ENCODE measurements around the gene XPO4. TPM values are rescaled to one million over a fixed set of nuclear protein-coding genes. Genes with fewer than 3 reads are reported as not detected.

XPO4 gene
- total and polyA plus RNA-seq, 2 of the 13 experiments (the other 11 are each of a cell fraction or from before 2014, with no cell fraction given), result 8.4 to 24.8 TPM

GRCh38 chr13:20902438-20903163, at the start of gene XPO4 (continued):
- TF ChIP-seq TRAFD1 (CRISPR knock-in tag; IDR thresholded peaks at IDR 0.05; ENCODE audit: borderline replicate concordance) (no peak), ZKSCAN1 (IDR thresholded peaks at IDR 0.05; ENCODE audit: low read length) (no peak), ZNF234 (CRISPR knock-in tag; conservative IDR thresholded peaks at IDR 0.05) (0 out of 2 replicates have a peak, but pooled peaks have one; percentile 16), TCF7 (IDR thresholded peaks at IDR 0.05; ENCODE audit: low read depth) (no peak), ZC3H13 (CRISPR knock-in tag; IDR thresholded peaks at IDR 0.05) (peak; percentile 29; the same call in 1 of the 2 replicates), PRDM10 (CRISPR knock-in tag; IDR thresholded peaks at IDR 0.05; ENCODE audit: low read depth) (no peak), ZNF205 (CRISPR knock-in tag; IDR thresholded peaks at IDR 0.05) (no peak), ZNF44 (CRISPR knock-in tag; IDR thresholded peaks at IDR 0.05) (no peak), JUN (CRISPR knock-in tag; IDR thresholded peaks at IDR 0.05) (no peak), ZSCAN21 (CRISPR knock-in tag; IDR thresholded peaks at IDR 0.05; ENCODE audit: borderline replicate concordance) (peak; percentile 78; the same call in 1 of the 2 replicates), MED8 (CRISPR knock-in tag; IDR thresholded peaks at IDR 0.05; ENCODE audit: insufficient replicate concordance) (peak; percentile 49), MTA1 (CRISPR knock-in tag; IDR thresholded peaks at IDR 0.05; ENCODE audit: borderline replicate concordance) (no peak; the same call in 1 of the 2 replicates), ZNF589 (CRISPR knock-in tag; conservative IDR thresholded peaks at IDR 0.05) (no peak), SALL1 (CRISPR knock-in tag; IDR thresholded peaks at IDR 0.05) (no peak; the same call in 1 of the 2 replicates), NFE2 (CRISPR knock-in tag; IDR thresholded peaks at IDR 0.05) (no peak), SAP130 (CRISPR knock-in tag; IDR thresholded peaks at IDR 0.05; ENCODE audit: low read depth) (no peak), U2AF1 (optimal IDR thresholded peaks at IDR 0.05; ENCODE audit: low read depth, low read length) (no peak), AGO2 (optimal IDR thresholded peaks at IDR 0.05; ENCODE audit: low read depth, low read length) (peak; percentile 66), ZFP62 (CRISPR knock-in tag; IDR thresholded peaks at IDR 0.05) (no peak), ZNF276 (CRISPR knock-in tag; IDR thresholded peaks at IDR 0.05; ENCODE audit: low read depth) (no peak), NBN (conservative IDR thresholded peaks at IDR 0.05) (no peak), PHF8 (CRISPR knock-in tag; IDR thresholded peaks at IDR 0.05) (peak; percentile 85), ZC3H4 (CRISPR knock-in tag; IDR thresholded peaks at IDR 0.05; ENCODE audit: borderline replicate concordance) (no peak), MIER2 (CRISPR knock-in tag; IDR thresholded peaks at IDR 0.05) (no peak)

Data from HepG2 (cell line).